SK-N-SH treated with all-trans-retinoic acid at 6 μM for 48 hours (cell line): ENCODE measurements around the gene ACRV1.

Source experiments
- CSDC2 ChIP-seq: fragments of 250-450 bp; sonication (Bioruptor Pico); IDR thresholded peaks from 2 replicates; pipeline ENCODE4 v1.5.0; 2020; ENCODE audit warnings: mild to moderate bottlenecking, moderate library complexity
- ISL1 ChIP-seq: fragments of 250-450 bp; sonication (Bioruptor Pico); IDR thresholded peaks from 2 replicates; pipeline ENCODE4 v2.1.2; 2022; ENCODE audit warnings: mild to moderate bottlenecking, moderate library complexity
- PATZ1 ChIP-seq: fragments of 250-450 bp; sonication (Bioruptor Pico); IDR thresholded peaks from 2 replicates; pipeline ENCODE4 v1.8.0; 2020; ENCODE audit warnings: mild to moderate bottlenecking, moderate library complexity, borderline replicate concordance
- RARB ChIP-seq: fragments of 250-450 bp; sonication (Bioruptor Pico); IDR thresholded peaks from 2 replicates; pipeline ENCODE4 v1.8.0; 2021; ENCODE audit warnings: mild to moderate bottlenecking, moderate library complexity
- TCF4 ChIP-seq: fragments of 250-450 bp; sonication (Bioruptor Pico); IDR thresholded peaks from 2 replicates; pipeline ENCODE4 v1.8.0; 2021; ENCODE audit warnings: mild to moderate bottlenecking, moderate library complexity, borderline replicate concordance
- ZC3H10 ChIP-seq: fragments of 250-450 bp; sonication (Bioruptor Pico); IDR thresholded peaks from 2 replicates; pipeline ENCODE4 v1.5.1; 2021; ENCODE audit warnings: mild to moderate bottlenecking, moderate library complexity
- ZFP3 ChIP-seq: fragments of 250-450 bp; sonication (Bioruptor Pico); IDR thresholded peaks from 2 replicates; pipeline ENCODE4 v1.5.0; 2020; ENCODE audit warnings: mild to moderate bottlenecking, moderate library complexity
- ZNF565 ChIP-seq: fragments of 450-650 bp; formaldehyde crosslinking; conservative IDR thresholded peaks from 2 replicates; pipeline ENCODE4 v1.5.0; 2020; ENCODE audit warnings: low read depth, mild to moderate bottlenecking, moderate library complexity
- ZNF70 ChIP-seq: fragments of 450-650 bp; formaldehyde crosslinking; IDR thresholded peaks from 2 replicates; pipeline ENCODE4 v1.5.0; 2020; ENCODE audit warnings: mild to moderate bottlenecking, moderate library complexity
- TF ChIP-seq, protein P1 (sequence below): fragments of 250-450 bp; sonication (Bioruptor Pico); IDR thresholded peaks from 2 replicates; pipeline ENCODE4 v1.8.0; 2021; ENCODE audit warnings: low read depth, mild to moderate bottlenecking, moderate library complexity, borderline replicate concordance
- TF ChIP-seq, protein P2 (sequence below): fragments of 250-450 bp; sonication (Bioruptor Pico); IDR thresholded peaks from 2 replicates; pipeline ENCODE4 v1.5.1; 2020; ENCODE audit warnings: low read depth, mild to moderate bottlenecking, moderate library complexity
- TF ChIP-seq, protein P3 (sequence below): fragments of 250-450 bp; sonication (Bioruptor Pico); IDR thresholded peaks from 2 replicates; pipeline ENCODE4 v1.5.1; 2021; ENCODE audit warnings: mild to moderate bottlenecking, moderate library complexity

DNA sequence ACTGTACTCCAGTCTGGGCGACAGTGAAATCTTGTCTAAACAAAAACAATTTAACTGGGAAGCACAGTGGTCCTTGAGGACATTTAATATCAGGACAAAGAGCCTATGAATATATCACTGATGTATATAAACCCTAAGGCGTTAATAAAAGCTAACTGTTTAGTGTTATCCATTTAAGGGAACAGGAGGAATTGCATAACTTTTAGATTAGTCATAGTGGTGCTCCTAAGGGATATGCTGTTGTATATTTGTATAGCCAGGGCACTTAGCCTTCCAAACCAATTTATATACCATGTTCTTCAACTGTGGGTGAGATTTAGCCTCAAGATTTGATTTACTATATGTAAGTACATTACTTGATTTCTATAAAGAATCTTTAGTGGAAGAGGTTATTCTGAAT is 58.7 kb downstream of the ACRV1 start:
- TF ChIP-seq, protein P1, sequence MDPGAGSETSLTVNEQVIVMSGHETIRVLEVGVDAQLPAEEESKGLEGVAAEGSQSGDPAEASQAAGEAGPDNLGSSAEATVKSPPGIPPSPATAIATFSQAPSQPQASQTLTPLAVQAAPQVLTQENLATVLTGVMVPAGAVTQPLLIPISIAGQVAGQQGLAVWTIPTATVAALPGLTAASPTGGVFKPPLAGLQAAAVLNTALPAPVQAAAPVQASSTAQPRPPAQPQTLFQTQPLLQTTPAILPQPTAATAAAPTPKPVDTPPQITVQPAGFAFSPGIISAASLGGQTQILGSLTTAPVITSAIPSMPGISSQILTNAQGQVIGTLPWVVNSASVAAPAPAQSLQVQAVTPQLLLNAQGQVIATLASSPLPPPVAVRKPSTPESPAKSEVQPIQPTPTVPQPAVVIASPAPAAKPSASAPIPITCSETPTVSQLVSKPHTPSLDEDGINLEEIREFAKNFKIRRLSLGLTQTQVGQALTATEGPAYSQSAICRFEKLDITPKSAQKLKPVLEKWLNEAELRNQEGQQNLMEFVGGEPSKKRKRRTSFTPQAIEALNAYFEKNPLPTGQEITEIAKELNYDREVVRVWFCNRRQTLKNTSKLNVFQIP, result no peak
- TF ChIP-seq ISL1 (CRISPR knock-in tag), result no peak
- TF ChIP-seq, protein P2, sequence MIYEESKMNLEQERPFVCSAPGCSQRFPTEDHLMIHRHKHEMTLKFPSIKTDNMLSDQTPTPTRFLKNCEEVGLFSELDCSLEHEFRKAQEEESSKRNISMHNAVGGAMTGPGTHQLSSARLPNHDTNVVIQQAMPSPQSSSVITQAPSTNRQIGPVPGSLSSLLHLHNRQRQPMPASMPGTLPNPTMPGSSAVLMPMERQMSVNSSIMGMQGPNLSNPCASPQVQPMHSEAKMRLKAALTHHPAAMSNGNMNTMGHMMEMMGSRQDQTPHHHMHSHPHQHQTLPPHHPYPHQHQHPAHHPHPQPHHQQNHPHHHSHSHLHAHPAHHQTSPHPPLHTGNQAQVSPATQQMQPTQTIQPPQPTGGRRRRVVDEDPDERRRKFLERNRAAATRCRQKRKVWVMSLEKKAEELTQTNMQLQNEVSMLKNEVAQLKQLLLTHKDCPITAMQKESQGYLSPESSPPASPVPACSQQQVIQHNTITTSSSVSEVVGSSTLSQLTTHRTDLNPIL (CRISPR knock-in tag), result no peak
- TF ChIP-seq ZFP3 (CRISPR knock-in tag), result no peak
- TF ChIP-seq, protein P3, sequence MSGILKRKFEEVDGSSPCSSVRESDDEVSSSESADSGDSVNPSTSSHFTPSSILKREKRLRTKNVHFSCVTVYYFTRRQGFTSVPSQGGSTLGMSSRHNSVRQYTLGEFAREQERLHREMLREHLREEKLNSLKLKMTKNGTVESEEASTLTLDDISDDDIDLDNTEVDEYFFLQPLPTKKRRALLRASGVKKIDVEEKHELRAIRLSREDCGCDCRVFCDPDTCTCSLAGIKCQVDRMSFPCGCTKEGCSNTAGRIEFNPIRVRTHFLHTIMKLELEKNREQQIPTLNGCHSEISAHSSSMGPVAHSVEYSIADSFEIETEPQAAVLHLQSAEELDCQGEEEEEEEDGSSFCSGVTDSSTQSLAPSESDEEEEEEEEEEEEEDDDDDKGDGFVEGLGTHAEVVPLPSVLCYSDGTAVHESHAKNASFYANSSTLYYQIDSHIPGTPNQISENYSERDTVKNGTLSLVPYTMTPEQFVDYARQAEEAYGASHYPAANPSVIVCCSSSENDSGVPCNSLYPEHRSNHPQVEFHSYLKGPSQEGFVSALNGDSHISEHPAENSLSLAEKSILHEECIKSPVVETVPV (CRISPR knock-in tag), result no peak
- no peak for TF ChIP-seq RARB (CRISPR knock-in tag)
- TF ChIP-seq CSDC2 (CRISPR knock-in tag), result no peak
- no peak for TF ChIP-seq ZC3H10 (CRISPR knock-in tag)
- no peak for TF ChIP-seq TCF4 (CRISPR knock-in tag)
- no peak for TF ChIP-seq ZNF565 (CRISPR knock-in tag)
- TF ChIP-seq PATZ1 (CRISPR knock-in tag), result no peak
- TF ChIP-seq ZNF70 (CRISPR knock-in tag), result no peak
